ENCODE measurements around the gene HPSE. TPM values are rescaled to one million over a fixed set of nuclear protein-coding genes. Genes with fewer than 3 reads are reported as not detected.

Gene HPSE
- total RNA-seq, 2 donors from 2014 or later, result 1.1 to 2.7 TPM

GRCh38 chr4:83248486-83248885 lies 86.2 kb downstream of the HPSE start:
- H3K9ac ChIP-seq (ENCODE audit: extremely low read depth, low read length, poor library complexity, severe bottlenecking), result no peak overlapping the region
- no peak overlapping the region for H3K4me3 ChIP-seq (ENCODE audit: low read length)
- WGBS, 2 experiments (ENCODE audit: insufficient coverage in 1 of 2, insufficient read length in 1 of 2), result 91 to 100% methylated on average over 1 to 5 of the region's 5 CpGs
- TF ChIP-seq, protein P1, sequence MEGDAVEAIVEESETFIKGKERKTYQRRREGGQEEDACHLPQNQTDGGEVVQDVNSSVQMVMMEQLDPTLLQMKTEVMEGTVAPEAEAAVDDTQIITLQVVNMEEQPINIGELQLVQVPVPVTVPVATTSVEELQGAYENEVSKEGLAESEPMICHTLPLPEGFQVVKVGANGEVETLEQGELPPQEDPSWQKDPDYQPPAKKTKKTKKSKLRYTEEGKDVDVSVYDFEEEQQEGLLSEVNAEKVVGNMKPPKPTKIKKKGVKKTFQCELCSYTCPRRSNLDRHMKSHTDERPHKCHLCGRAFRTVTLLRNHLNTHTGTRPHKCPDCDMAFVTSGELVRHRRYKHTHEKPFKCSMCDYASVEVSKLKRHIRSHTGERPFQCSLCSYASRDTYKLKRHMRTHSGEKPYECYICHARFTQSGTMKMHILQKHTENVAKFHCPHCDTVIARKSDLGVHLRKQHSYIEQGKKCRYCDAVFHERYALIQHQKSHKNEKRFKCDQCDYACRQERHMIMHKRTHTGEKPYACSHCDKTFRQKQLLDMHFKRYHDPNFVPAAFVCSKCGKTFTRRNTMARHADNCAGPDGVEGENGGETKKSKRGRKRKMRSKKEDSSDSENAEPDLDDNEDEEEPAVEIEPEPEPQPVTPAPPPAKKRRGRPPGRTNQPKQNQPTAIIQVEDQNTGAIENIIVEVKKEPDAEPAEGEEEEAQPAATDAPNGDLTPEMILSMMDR (conservative IDR thresholded peaks at IDR 0.05), result no peak
- DNase-seq, result peak; percentile 52
- H3K4me3 Mint-ChIP-seq, result no peak overlapping the region
- H3K27me3 Mint-ChIP-seq (ENCODE audit: insufficient read depth), result no peaks in the 10 kb centered on the region
- H3K9me3 Mint-ChIP-seq, result peaks cover 5% of the 10 kb centered on the region
- no peaks in the 10 kb centered on the region for H3K36me3 ChIP-seq (ENCODE audit: control insufficient read depth, insufficient read depth, low read length)
- H3K4me1 Mint-ChIP-seq, result peaks cover 4% of the 10 kb centered on the region
- peaks cover 1% of the 10 kb centered on the region for H3K36me3 Mint-ChIP-seq (ENCODE audit: low read depth)
- H3K4me1 ChIP-seq (ENCODE audit: control insufficient read depth, insufficient read depth, low read length), result no peaks in the 10 kb centered on the region
- H3K9me3 ChIP-seq (ENCODE audit: control insufficient read depth, low read length), result no peaks in the 10 kb centered on the region
- H3K27me3 ChIP-seq (ENCODE audit: control insufficient read depth, insufficient read depth, low read length, poor library complexity, severe bottlenecking), result no peaks in the 10 kb centered on the region
- H3K27ac ChIP-seq (ENCODE audit: low read depth, low read length), result no peak overlapping the region
- no peak overlapping the region for H3K27ac Mint-ChIP-seq

- 89 to 98% methylated on average over 6 to 12 of the region's 12 CpGs for WGBS, 2 experiments (ENCODE audit: insufficient coverage in 1 of 2, insufficient read length in 1 of 2)
- Mint-ChIP-seq H3K4me3 (no peak overlapping the region), H3K27me3 (ENCODE audit: insufficient read depth) (no peaks in the 10 kb centered on the region), H3K4me1 (peaks cover 4% of the 10 kb centered on the region), H3K27ac (no peak overlapping the region), H3K9me3 (peaks cover 7% of the 10 kb centered on the region), H3K36me3 (ENCODE audit: low read depth) (peaks cover 2% of the 10 kb centered on the region)
- Histone ChIP-seq H3K27me3 (ENCODE audit: control insufficient read depth, insufficient read depth, low read length, poor library complexity, severe bottlenecking) (no peaks in the 10 kb centered on the region), H3K9me3 (ENCODE audit: control insufficient read depth, low read length) (no peaks in the 10 kb centered on the region), H3K27ac (ENCODE audit: low read depth, low read length) (no peak overlapping the region), H3K36me3 (ENCODE audit: control insufficient read depth, insufficient read depth, low read length) (no peaks in the 10 kb centered on the region), H3K4me1 (ENCODE audit: control insufficient read depth, insufficient read depth, low read length) (no peaks in the 10 kb centered on the region), H3K4me3 (ENCODE audit: low read length) (no peak overlapping the region), H3K9ac (ENCODE audit: extremely low read depth, low read length, poor library complexity, severe bottlenecking) (no peak overlapping the region)
- DNase-seq, result peak; percentile 44
- TF ChIP-seq, protein P1 (conservative IDR thresholded peaks at IDR 0.05), result no peak
Observed at GRCh38 chr4:83247415-83248357, 87.0 kb downstream of the HPSE start.

Other genes starting within 250 kb of the HPSE start
- 1 to 10 TPM; 1.8 to 2.6 TPM for gene PLAC8, start 220.1 kb downstream of the HPSE start, total RNA-seq
- 10 to 100 TPM; 17.7 to 18.4 TPM for gene COQ2, start 50.0 kb downstream of the HPSE start, total RNA-seq
- 10 to 100 TPM; 13.8 to 14.5 TPM for gene HELQ, start 121.0 kb upstream of the HPSE start, total RNA-seq
- 10 to 100 TPM; 62.3 to 63.0 TPM for gene MRPS18C, start 121.2 kb upstream of the HPSE start, total RNA-seq
- gene ABRAXAS1, start 150.3 kb upstream of the HPSE start, total RNA-seq, result 10 to 100 TPM; 26.0 to 26.6 TPM
- gene GPAT3, start 201.3 kb upstream of the HPSE start, total RNA-seq, result 1 to 10 TPM in 1 of 2 donors, under 1 TPM in 1; 0.33 to 2.0 TPM

Data from endodermal cell (in vitro differentiated cells).